GM18870 (cell line): Measurements from ENCODE around the gene PROSER2.

Experiments used
- ATAC-seq: cut with Tn5 transposase; IDR thresholded peaks from one replicate; pipeline ENCODE4 v1.9.1; 2021; ENCODE audit warnings: moderate library complexity; ENCODE audit not compliant: unreplicated experiment

PROSER2 gene

DNA sequence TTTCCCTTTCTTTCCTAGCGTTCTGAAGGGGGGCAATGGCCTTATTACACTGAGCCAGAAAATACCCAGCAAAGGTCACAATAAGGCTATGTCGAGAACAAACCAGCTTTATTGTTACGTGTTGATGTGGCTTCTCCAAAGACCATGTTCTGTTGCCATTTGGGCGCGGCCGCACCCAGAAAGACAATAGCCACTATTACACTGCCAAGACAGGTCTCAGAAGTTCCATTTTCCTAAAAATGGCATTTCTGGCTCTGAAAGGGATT, 77.8 kb downstream of the PROSER2 start:
- no peak for ATAC-seq

GRCh38 chr10:11901454-11901832, 78.3 kb downstream of the PROSER2 start:
- no peak for ATAC-seq

GRCh38 chr10:11901833-11902475, 78.8 kb downstream of the PROSER2 start:
- ATAC-seq: no peak

- no peak for ATAC-seq
Observed at GRCh38 chr10:11902646-11903045, 79.5 kb downstream of the PROSER2 start.

GRCh38 chr10:11906714-11907113, 83.6 kb downstream of the PROSER2 start:
- ATAC-seq: no peak

- no peak for ATAC-seq
Observed at GRCh38 chr10:11907914-11908313, 84.8 kb downstream of the PROSER2 start.

- ATAC-seq: no peak
Observed at GRCh38 chr10:11908536-11908935, 85.4 kb downstream of the PROSER2 start.

DNA sequence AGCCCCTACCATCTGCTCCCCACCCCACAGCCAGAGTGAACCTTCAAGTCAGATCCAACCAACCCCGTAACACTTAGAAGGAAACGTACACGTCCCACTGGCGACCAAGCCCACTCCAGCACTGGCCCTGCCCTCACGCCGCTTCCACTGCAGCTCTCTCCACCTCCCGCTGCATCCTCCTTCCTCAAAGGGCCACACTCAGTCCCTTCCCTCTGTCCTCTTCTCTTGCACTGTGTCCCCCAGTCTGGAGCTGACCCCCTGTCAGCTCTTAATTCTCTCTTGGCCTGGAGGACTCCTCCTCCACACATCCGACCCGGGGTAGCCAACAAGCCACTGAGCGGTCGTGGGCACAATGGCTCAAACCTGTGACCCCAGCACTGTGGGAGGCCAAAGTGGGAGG, 85.8 kb downstream of the PROSER2 start:
- no peak for ATAC-seq

GRCh38 chr10:11909618-11910017, 86.5 kb downstream of the PROSER2 start:
- no peak for ATAC-seq

GRCh38 chr10:11910102-11910501, 86.9 kb downstream of the PROSER2 start:
- ATAC-seq: no peak

GRCh38 chr10:11913079-11913641, 90.0 kb downstream of the PROSER2 start:
- no peak for ATAC-seq

DNA sequence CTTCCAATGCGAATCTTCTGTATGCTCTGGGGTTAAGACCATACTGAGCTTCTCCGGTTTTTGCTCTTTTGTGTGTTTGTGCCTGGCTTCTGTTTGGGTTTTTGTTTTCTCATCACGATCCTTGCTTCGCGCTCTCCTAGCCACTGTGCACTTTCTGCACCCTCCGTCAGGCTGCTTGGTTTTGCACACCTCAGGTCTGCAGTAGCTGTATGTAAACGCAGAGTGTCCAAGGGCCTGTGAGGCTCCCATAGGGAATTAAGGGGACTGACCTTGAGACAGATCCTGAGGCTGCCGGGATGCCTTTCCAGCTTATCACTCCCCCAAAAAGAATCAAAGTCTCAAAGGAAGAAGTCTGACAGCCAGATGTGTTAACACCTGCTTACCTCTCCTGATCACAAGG, 95.2 kb downstream of the PROSER2 start:
- no peak for ATAC-seq

DNA sequence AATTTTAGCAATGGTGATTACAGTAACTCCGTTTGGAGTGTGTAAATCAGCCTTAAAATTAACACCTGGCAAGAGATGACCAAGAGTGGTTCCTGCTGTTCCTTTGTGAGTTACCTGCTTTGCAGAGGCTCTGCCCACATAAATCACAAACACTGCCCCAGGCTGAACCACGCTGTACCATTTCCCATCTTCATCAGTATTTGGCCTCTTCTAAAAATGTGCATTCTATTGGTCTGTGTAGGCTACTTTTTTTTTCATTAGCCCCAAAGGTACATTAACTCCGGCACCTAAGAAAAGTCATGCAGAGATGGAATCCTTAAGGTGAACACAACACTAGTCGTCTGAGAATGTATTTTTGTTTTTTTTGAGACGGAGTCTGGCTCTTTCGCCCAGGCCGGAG, 96.1 kb downstream of the PROSER2 start:
- ATAC-seq: no peak
